IMR-90 (cell line): ENCODE data around the gene SKIC8. TPM values are rescaled to one million over a fixed set of nuclear protein-coding genes. Genes with fewer than 3 reads are reported as not detected.

Experiments used
- ATAC-seq: fragments of 200-7000 bp; cut with Tn5 transposase; 2 replicates; pipeline ENCODE4 v1.9.1; 2020; ENCODE audit warnings: low read depth, mild to moderate bottlenecking, moderate library complexity
- BruUV-seq: library from RNA; stranded (reverse); fragments of 400-500 nt; replicated peaks from 2 replicates; lab custom pipeline; 2021; lab: Mats Ljungman, UMichigan
- CTCF ChIA-PET: fragments of 300-600 bp; formaldehyde crosslinking; extraction: SDS; loops from one replicate; lab custom pipeline; 2021; ENCODE audit warnings: antibody characterized with exemption; lab: Yijun Ruan, JAX
- POLR2A ChIA-PET: fragments of 300-600 bp; sonication (Branson Sonifier 250); formaldehyde crosslinking; loops from one replicate; lab custom pipeline; 2022; ENCODE audit warnings: antibody characterized with exemption; ENCODE audit not compliant: unreplicated experiment; lab: Charles Lee
- DNase-seq: peaks from one replicate; pipeline ENCODE4 v3.0.0; 2013
- H2AFZ ChIP-seq: replicated peaks from 2 replicates; pipeline ENCODE3; 2013; ENCODE audit warnings: low read length, mild to moderate bottlenecking; ENCODE audit not compliant: poor library complexity
- H2AK5ac ChIP-seq: 2 replicates; pipeline ENCODE4 v1.6.1; 2013; ENCODE audit warnings: low read depth, low read length, inconsistent platforms
- H2AK9ac ChIP-seq: replicated peaks from 2 replicates; pipeline ENCODE3; 2013; ENCODE audit warnings: mild to moderate bottlenecking, low read depth, low read length, moderate library complexity; ENCODE audit not compliant: poor library complexity
- H2BK120ac ChIP-seq: 2 replicates; pipeline ENCODE4 v1.6.1; 2013; ENCODE audit warnings: low read depth, low read length, inconsistent platforms
- H2BK15ac ChIP-seq: 3 replicates; pipeline ENCODE4 v1.6.1; 2013; ENCODE audit warnings: low read depth, low read length, inconsistent platforms
- H2BK20ac ChIP-seq: 2 replicates; pipeline ENCODE4 v1.6.1; 2013; ENCODE audit warnings: low read depth, mild to moderate bottlenecking, inconsistent platforms, low read length, moderate library complexity
- H2BK5ac ChIP-seq: 2 replicates; pipeline ENCODE4 v1.6.1; 2013; ENCODE audit warnings: mild to moderate bottlenecking, low read depth, low read length, inconsistent platforms; ENCODE audit not compliant: poor library complexity, severe bottlenecking
- H3K14ac ChIP-seq: replicated peaks from 2 replicates; pipeline ENCODE4 v1.6.1; 2013; ENCODE audit warnings: low read depth, low read length, inconsistent platforms
- H3K18ac ChIP-seq: 2 replicates; pipeline ENCODE4 v1.6.1; 2013; ENCODE audit warnings: low read depth, low read length, control low read depth
- H3K23ac ChIP-seq: 2 replicates; pipeline ENCODE4 v1.6.1; 2013; ENCODE audit warnings: low read depth, low read length, inconsistent platforms
- H3K27ac ChIP-seq: 2 replicates; pipeline ENCODE4 v1.5.1; 2013; ENCODE audit warnings: mild to moderate bottlenecking, control low read depth, low read length; ENCODE audit not compliant: insufficient read depth
- H3K27me3 ChIP-seq: 2 replicates; pipeline ENCODE4 v1.6.1; 2013; ENCODE audit warnings: low read length; ENCODE audit not compliant: control insufficient read depth, insufficient read depth
- H3K36me3 ChIP-seq: 2 replicates; pipeline ENCODE4 v1.6.1; 2013; ENCODE audit warnings: low read length, mixed read lengths; ENCODE audit not compliant: control insufficient read depth, insufficient read depth
- H3K4ac ChIP-seq: 2 replicates; pipeline ENCODE4 v1.6.1; 2013; ENCODE audit warnings: low read depth, low read length, inconsistent platforms
- H3K4me1 ChIP-seq: 2 replicates; pipeline ENCODE4 v1.6.1; 2013; ENCODE audit warnings: low read length, mixed read lengths; ENCODE audit not compliant: control insufficient read depth, insufficient read depth
- H3K4me2 ChIP-seq: 2 replicates; pipeline ENCODE4 v1.6.1; 2013; ENCODE audit warnings: low read depth, mild to moderate bottlenecking, control low read depth, low read length, moderate library complexity
- H3K4me3 ChIP-seq: 2 replicates; pipeline ENCODE4 v1.5.1; 2013; ENCODE audit warnings: low read depth, mild to moderate bottlenecking, control low read depth, low read length, moderate library complexity; ENCODE audit not compliant: insufficient read depth
- H3K56ac ChIP-seq: 2 replicates; pipeline ENCODE4 v1.6.1; 2013; ENCODE audit warnings: low read length, inconsistent platforms; ENCODE audit not compliant: insufficient read depth; ENCODE audit errors: extremely low read depth
- H3K79me1 ChIP-seq, 2 experiments: 2 replicates each; pipeline ENCODE4 v1.6.1; 2013; ENCODE audit warnings: low read length in 2 of 2, inconsistent platforms in 1 of 2, low read depth in 1 of 2
- H3K9ac ChIP-seq: 2 replicates; pipeline ENCODE4 v1.6.1; 2013; ENCODE audit warnings: low read depth, low read length, control low read depth
- H3K9me1 ChIP-seq: 2 replicates; pipeline ENCODE4 v1.6.1; 2013; ENCODE audit warnings: low read length, inconsistent platforms; ENCODE audit not compliant: insufficient read depth
- H3K9me3 ChIP-seq: 2 replicates; pipeline ENCODE4 v1.6.1; 2013; ENCODE audit warnings: low read length; ENCODE audit not compliant: control insufficient read depth, insufficient read depth
- H4K20me1 ChIP-seq: 2 replicates; pipeline ENCODE4 v1.6.1; 2013; ENCODE audit warnings: low read length, inconsistent platforms; ENCODE audit not compliant: insufficient read depth
- H4K5ac ChIP-seq: 2 replicates; pipeline ENCODE4 v1.6.1; 2013; ENCODE audit warnings: mild to moderate bottlenecking, low read depth, low read length, control low read depth
- H4K8ac ChIP-seq, 2 experiments: 2 replicates each; pipeline ENCODE4 v1.6.1; 2013; ENCODE audit warnings: low read depth in 2 of 2, low read length in 2 of 2, control low read depth in 1 of 2, inconsistent platforms in 1 of 2
- H4K91ac ChIP-seq: 2 replicates; pipeline ENCODE4 v1.6.1; 2013; ENCODE audit warnings: low read depth, low read length, inconsistent platforms; ENCODE audit not compliant: insufficient read depth
- BHLHE40 ChIP-seq: fragments of 150-350 bp; IDR thresholded peaks from 2 replicates; pipeline ENCODE4 v1.6.1; 2016; ENCODE audit warnings: mild to moderate bottlenecking, low read depth, low read length
- FOS ChIP-seq: fragments of 150-350 bp; IDR thresholded peaks from 2 replicates; pipeline ENCODE4 v1.6.1; 2016; ENCODE audit warnings: low read depth, low read length
- MAFK ChIP-seq: IDR thresholded peaks from 2 replicates; pipeline ENCODE4 v1.6.1; 2012; ENCODE audit warnings: low read depth, low read length, improper control_type of control experiment
- RAD21 ChIP-seq: IDR thresholded peaks from 2 replicates; pipeline ENCODE4 v1.6.1; 2012; ENCODE audit warnings: low read length, improper control_type of control experiment
- RCOR1 ChIP-seq: IDR thresholded peaks from 2 replicates; pipeline ENCODE4 v1.6.1; 2012; ENCODE audit warnings: mild to moderate bottlenecking, low read length, improper control_type of control experiment; ENCODE audit not compliant: insufficient replicate concordance
- RFX5 ChIP-seq: IDR thresholded peaks from 2 replicates; pipeline ENCODE4 v1.8.0; 2012; ENCODE audit warnings: low read depth, mild to moderate bottlenecking, low read length, moderate library complexity
- USF2 ChIP-seq: fragments of 150-350 bp; IDR thresholded peaks from 2 replicates; pipeline ENCODE4 v1.6.1; 2017; ENCODE audit warnings: mild to moderate bottlenecking, antibody characterized with exemption, low read length, low read depth
- WGBS, 2 experiments: methylation state at CpG; one replicate each; pipeline versions ENCODE4 v1.1.5 to v1.1.7; 2013; ENCODE audit warnings: missing lambda C conversion rate in 2 of 2; ENCODE audit not compliant: insufficient read length in 1 of 2; ENCODE audit errors: extremely low coverage in 2 of 2; 5-methylcytosine and 5-hydroxymethylcytosine counted together
- dilution Hi-C: fragments of 300-500 bp; cut with HindIII; formaldehyde crosslinking; loops from one replicate; pipeline ENCODE4 v1.14.3; 2018; ENCODE audit warnings: low sequenced_read_pairs; ENCODE audit not compliant: unreplicated experiment
- in situ Hi-C: fragments of 300-500 bp; cut with MboI; formaldehyde crosslinking; loops from 3 replicates; pipeline ENCODE4 v1.14.3; 2019; ENCODE audit warnings: low sequenced_read_pairs, inconsistent platforms, mixed read lengths
- intact Hi-C: fragments of 100-400 bp; cut with micrococcal nuclease; formaldehyde crosslinking; loops from 2 replicates; pipeline ENCODE4 v1.10.0; 2022
- polyA plus RNA-seq, 3 experiments: library from polyadenylated mRNA; depleted of rRNA; stranded (reverse); fragments of >200 nt; gene quantifications; 2 replicates each; pipeline ENCODE4 v1.2.3, GENCODE V29; 2012; ENCODE audit warnings: low replicate concordance in 1 of 3
- total RNA-seq: library from RNA; depleted of rRNA; stranded (reverse); fragments of >200 nt; gene quantifications from 2 replicates; pipeline ENCODE4 v1.2.3, GENCODE V29; 2012
- TF ChIP-seq, protein P1 (sequence below): conservative IDR thresholded peaks from 2 replicates; pipeline ENCODE4 v1.5.1; 2012; ENCODE audit warnings: mild to moderate bottlenecking, low read depth, low read length, improper control_type of control experiment
- TF ChIP-seq, protein P2 (sequence below): fragments of 150-350 bp; IDR thresholded peaks from 2 replicates; pipeline ENCODE4 v1.6.1; 2016; ENCODE audit warnings: low read depth, mild to moderate bottlenecking, low read length, moderate library complexity, borderline replicate concordance

Gene SKIC8
- total and polyA plus RNA-seq, 2 of the 4 experiments (the other 2 are of a cell fraction): 72.2 to 124 TPM

DNA sequence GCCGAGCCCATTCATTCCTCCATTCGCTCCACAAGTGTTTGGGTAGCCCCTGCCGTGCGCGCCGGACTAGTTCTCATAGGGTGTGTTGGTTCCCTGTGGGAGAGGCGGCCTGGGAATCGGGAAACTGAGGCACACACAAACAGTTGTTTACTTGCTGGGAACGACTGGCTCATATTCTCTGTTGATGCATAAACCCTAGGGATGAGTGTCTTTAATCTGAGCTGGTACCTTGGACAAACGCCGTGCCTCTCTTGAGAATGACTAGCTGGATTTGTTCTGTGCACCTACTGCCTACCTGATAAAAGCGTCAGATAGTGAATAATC, 34.3 kb downstream of the SKIC8 start:
- dilution Hi-C loops: no loop called here
- Histone ChIP-seq H3K9ac (no peak overlapping the region), H4K5ac (no peak overlapping the region), H3K9me3 (no peaks in the 10 kb centered on the region), H2BK20ac (no peak overlapping the region), H3K79me1 (no peaks in the 10 kb centered on the region), H3K14ac (no peak overlapping the region), H3K56ac (no peak overlapping the region), H4K91ac (no peak overlapping the region; the same call in 1 of the 2 replicates), H4K20me1 (no peaks in the 10 kb centered on the region), H3K4me2 (no peak overlapping the region; the same call in 1 of the 2 replicates), H3K23ac (no peak overlapping the region), H3K27ac (no peak overlapping the region), H2AK9ac (no peak overlapping the region), H3K27me3 (peaks cover 12% of the 10 kb centered on the region; the same call in 1 of the 2 replicates), H3K18ac (no peak overlapping the region), H3K4me3 (no peak overlapping the region), H3K36me3 (no peaks in the 10 kb centered on the region), H3K4ac (no peak overlapping the region), H2AK5ac (no peak overlapping the region), H2AFZ (peak overlapping the region; percentile 71), H4K8ac (no peak overlapping the region), H3K9me1 (0 out of 2 replicates have a peak, but pooled peaks cover 3% of the 10 kb centered on the region), H3K4me1 (peaks cover 10% of the 10 kb centered on the region), H2BK5ac (no peak overlapping the region), H2BK120ac (no peak overlapping the region), H2BK15ac (no peak overlapping the region)
- 20% methylated on average over 1 of the region's 12 CpGs; no CpG with 5 or more reads in 1 of the 2 experiments for WGBS, 2 experiments
- ChIA-PET POLR2A (no interaction called here), CTCF (no interaction called here)
- in situ Hi-C loops: no loop called here
- DNase-seq: no peak
- intact Hi-C loops: no loop called here
- no peak for TF ChIP-seq RAD21
- TF ChIP-seq RFX5: no peak
- TF ChIP-seq BHLHE40: no peak
- no peak for TF ChIP-seq FOS
- no peak for TF ChIP-seq MAFK
- TF ChIP-seq, protein P1, sequence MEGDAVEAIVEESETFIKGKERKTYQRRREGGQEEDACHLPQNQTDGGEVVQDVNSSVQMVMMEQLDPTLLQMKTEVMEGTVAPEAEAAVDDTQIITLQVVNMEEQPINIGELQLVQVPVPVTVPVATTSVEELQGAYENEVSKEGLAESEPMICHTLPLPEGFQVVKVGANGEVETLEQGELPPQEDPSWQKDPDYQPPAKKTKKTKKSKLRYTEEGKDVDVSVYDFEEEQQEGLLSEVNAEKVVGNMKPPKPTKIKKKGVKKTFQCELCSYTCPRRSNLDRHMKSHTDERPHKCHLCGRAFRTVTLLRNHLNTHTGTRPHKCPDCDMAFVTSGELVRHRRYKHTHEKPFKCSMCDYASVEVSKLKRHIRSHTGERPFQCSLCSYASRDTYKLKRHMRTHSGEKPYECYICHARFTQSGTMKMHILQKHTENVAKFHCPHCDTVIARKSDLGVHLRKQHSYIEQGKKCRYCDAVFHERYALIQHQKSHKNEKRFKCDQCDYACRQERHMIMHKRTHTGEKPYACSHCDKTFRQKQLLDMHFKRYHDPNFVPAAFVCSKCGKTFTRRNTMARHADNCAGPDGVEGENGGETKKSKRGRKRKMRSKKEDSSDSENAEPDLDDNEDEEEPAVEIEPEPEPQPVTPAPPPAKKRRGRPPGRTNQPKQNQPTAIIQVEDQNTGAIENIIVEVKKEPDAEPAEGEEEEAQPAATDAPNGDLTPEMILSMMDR: no peak
- no peak for TF ChIP-seq RCOR1
- TF ChIP-seq, protein P2, sequence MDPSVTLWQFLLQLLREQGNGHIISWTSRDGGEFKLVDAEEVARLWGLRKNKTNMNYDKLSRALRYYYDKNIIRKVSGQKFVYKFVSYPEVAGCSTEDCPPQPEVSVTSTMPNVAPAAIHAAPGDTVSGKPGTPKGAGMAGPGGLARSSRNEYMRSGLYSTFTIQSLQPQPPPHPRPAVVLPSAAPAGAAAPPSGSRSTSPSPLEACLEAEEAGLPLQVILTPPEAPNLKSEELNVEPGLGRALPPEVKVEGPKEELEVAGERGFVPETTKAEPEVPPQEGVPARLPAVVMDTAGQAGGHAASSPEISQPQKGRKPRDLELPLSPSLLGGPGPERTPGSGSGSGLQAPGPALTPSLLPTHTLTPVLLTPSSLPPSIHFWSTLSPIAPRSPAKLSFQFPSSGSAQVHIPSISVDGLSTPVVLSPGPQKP: no peak
- no peak for TF ChIP-seq USF2
- no TSS peak for BruUV-seq
- ATAC-seq: no peak
